ENCODE measurements around the gene PFN1.

DNA sequence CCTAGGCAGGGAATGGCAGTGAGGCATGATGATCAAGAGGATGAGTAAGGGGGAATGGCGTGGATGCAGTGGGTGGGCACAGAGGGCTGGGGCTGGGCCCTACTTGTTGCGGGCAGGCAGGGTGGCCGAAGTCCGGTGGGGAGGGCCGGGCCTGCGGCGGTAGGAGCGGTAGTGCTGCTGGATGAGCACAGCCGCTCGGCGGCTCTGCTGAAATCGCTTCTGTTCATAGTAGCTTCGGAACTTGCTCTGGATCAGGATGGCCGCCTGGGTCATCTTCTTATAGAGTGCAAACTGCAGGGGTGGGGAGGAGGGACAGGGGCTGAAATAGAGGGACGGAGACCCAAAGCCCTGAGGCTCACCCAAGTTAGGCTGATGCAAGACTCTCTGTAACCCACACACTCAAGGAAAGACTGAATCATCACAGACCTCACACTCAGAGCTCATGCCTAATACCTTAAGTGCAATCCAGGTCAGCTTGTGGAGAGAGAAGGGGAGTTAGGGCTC is 20.8 kb upstream of the PFN1 start:
- no peak for TF ChIP-seq CTCF (IDR thresholded peaks at IDR 0.05 in 2 of 3, conservative IDR thresholded peaks at IDR 0.05 in 1 of 3; ENCODE audit: insufficient read depth in 2 of 3, low read depth in 1 of 3, low read length in 3 of 3)
- TF ChIP-seq RBM22 (IDR thresholded peaks at IDR 0.05; ENCODE audit: low read depth, low read length, poor library complexity, severe bottlenecking), result no peak
- TF ChIP-seq NFATC3 (IDR thresholded peaks at IDR 0.05), result peak; percentile 86
- no peak for TF ChIP-seq NRF1 (conservative IDR thresholded peaks at IDR 0.05 in 1 of 2, IDR thresholded peaks at IDR 0.05 in 1 of 2)
- no peak for TF ChIP-seq MYBL2 (IDR thresholded peaks at IDR 0.05; ENCODE audit: low read depth)
- no peak for TF ChIP-seq MYBL2 (CRISPR knock-in tag; IDR thresholded peaks at IDR 0.05; ENCODE audit: borderline replicate concordance)
- no peak for TF ChIP-seq KLF13 (tag; IDR thresholded peaks at IDR 0.05; ENCODE audit: borderline replicate concordance, low read depth)
- TF ChIP-seq ZHX1 (conservative IDR thresholded peaks at IDR 0.05; ENCODE audit: low read length), result no peak
- no peak for TF ChIP-seq BCL6 (CRISPR knock-in tag; IDR thresholded peaks at IDR 0.05)
